ENCODE data around the gene BACH1. TPM values are rescaled to one million over a fixed set of nuclear protein-coding genes. Genes with fewer than 3 reads are reported as not detected.

The BACH1 gene
- total RNA-seq, 1 donor from 2014 or later = 126 TPM

GRCh38 chr21:29289317-29289716 lies 9.4 kb upstream of the BACH1 start:
- no peaks in the 10 kb centered on the region for H3K9me3 ChIP-seq (ENCODE audit: control insufficient read depth in 3 of 3, low read length in 3 of 3)
- H3K27ac ChIP-seq (ENCODE audit: low read depth, low read length) = no peak overlapping the region
- H3K36me3 ChIP-seq (ENCODE audit: control insufficient read depth in 3 of 3, insufficient read depth in 3 of 3, low read length in 3 of 3) = no peaks in the 10 kb centered on the region
- no peaks in the 10 kb centered on the region for H3K4me1 ChIP-seq (ENCODE audit: control insufficient read depth in 3 of 3, insufficient read depth in 3 of 3, low read length in 3 of 3)
- no peak overlapping the region for H3K4me3 ChIP-seq (ENCODE audit: low read length in 3 of 3)
- H3K27me3 ChIP-seq (ENCODE audit: control insufficient read depth in 3 of 3, insufficient read depth in 3 of 3, low read length in 3 of 3) = no peaks in the 10 kb centered on the region
- no peak overlapping the region for H3K9ac ChIP-seq (ENCODE audit: low read depth in 1 of 3, low read length in 3 of 3)

- Histone ChIP-seq H3K36me3 (ENCODE audit: control insufficient read depth in 3 of 3, insufficient read depth in 3 of 3, low read length in 3 of 3) (no peaks in the 10 kb centered on the region), H3K9me3 (ENCODE audit: control insufficient read depth in 3 of 3, low read length in 3 of 3) (no peaks in the 10 kb centered on the region), H3K4me3 (ENCODE audit: low read length in 3 of 3) (no peak overlapping the region), H3K4me1 (ENCODE audit: control insufficient read depth in 3 of 3, insufficient read depth in 3 of 3, low read length in 3 of 3) (no peaks in the 10 kb centered on the region), H3K9ac (ENCODE audit: low read depth in 1 of 3, low read length in 3 of 3) (no peak overlapping the region), H3K27me3 (ENCODE audit: control insufficient read depth in 3 of 3, insufficient read depth in 3 of 3, low read length in 3 of 3) (no peaks in the 10 kb centered on the region), H3K27ac (ENCODE audit: low read depth, low read length) (no peak overlapping the region)
Observed at GRCh38 chr21:29290240-29290639, 8.5 kb upstream of the BACH1 start.

- Histone ChIP-seq H3K9me3 (ENCODE audit: control insufficient read depth in 3 of 3, low read length in 3 of 3) (no peaks in the 10 kb centered on the region), H3K27me3 (ENCODE audit: control insufficient read depth in 3 of 3, insufficient read depth in 3 of 3, low read length in 3 of 3) (no peaks in the 10 kb centered on the region), H3K36me3 (ENCODE audit: control insufficient read depth in 3 of 3, insufficient read depth in 3 of 3, low read length in 3 of 3) (no peaks in the 10 kb centered on the region), H3K4me3 (ENCODE audit: low read length in 3 of 3) (no peak overlapping the region), H3K4me1 (ENCODE audit: control insufficient read depth in 3 of 3, insufficient read depth in 3 of 3, low read length in 3 of 3) (peaks cover 0 to 6% (median 6%) of the 10 kb centered on the region in 3 donors), H3K27ac (ENCODE audit: low read depth, low read length) (no peak overlapping the region), H3K9ac (ENCODE audit: low read depth in 1 of 3, low read length in 3 of 3) (no peak overlapping the region)
Observed at GRCh38 chr21:29293495-29293894, 5.2 kb upstream of the BACH1 start.

GRCh38 chr21:29295066-29295650 lies 3.6 kb upstream of the BACH1 start:
- no peaks in the 10 kb centered on the region for H3K27me3 ChIP-seq (ENCODE audit: control insufficient read depth in 3 of 3, insufficient read depth in 3 of 3, low read length in 3 of 3)
- no peaks in the 10 kb centered on the region for H3K36me3 ChIP-seq (ENCODE audit: control insufficient read depth in 3 of 3, insufficient read depth in 3 of 3, low read length in 3 of 3)
- H3K27ac ChIP-seq (ENCODE audit: low read depth, low read length) = no peak overlapping the region
- no peak overlapping the region for H3K4me3 ChIP-seq (ENCODE audit: low read length in 3 of 3)
- no peaks in the 10 kb centered on the region for H3K9me3 ChIP-seq (ENCODE audit: control insufficient read depth in 3 of 3, low read length in 3 of 3)
- H3K9ac ChIP-seq (ENCODE audit: low read depth in 1 of 3, low read length in 3 of 3) = no peak overlapping the region
- peaks cover 0 to 15% (median 6%) of the 10 kb centered on the region in 3 donors for H3K4me1 ChIP-seq (ENCODE audit: control insufficient read depth in 3 of 3, insufficient read depth in 3 of 3, low read length in 3 of 3)

- H3K36me3 ChIP-seq (ENCODE audit: control insufficient read depth in 3 of 3, insufficient read depth in 3 of 3, low read length in 3 of 3) = no peaks in the 10 kb centered on the region
- H3K27ac ChIP-seq (ENCODE audit: low read depth, low read length) = no peak overlapping the region
- H3K4me3 ChIP-seq (ENCODE audit: low read length in 3 of 3) = no peak overlapping the region
- no peaks in the 10 kb centered on the region for H3K9me3 ChIP-seq (ENCODE audit: control insufficient read depth in 3 of 3, low read length in 3 of 3)
- H3K4me1 ChIP-seq (ENCODE audit: control insufficient read depth in 3 of 3, insufficient read depth in 3 of 3, low read length in 3 of 3) = peaks cover 6 to 27% (median 8%) of the 10 kb centered on the region in 3 donors
- H3K9ac ChIP-seq (ENCODE audit: low read depth in 1 of 3, low read length in 3 of 3) = no peak overlapping the region
- no peaks in the 10 kb centered on the region for H3K27me3 ChIP-seq (ENCODE audit: control insufficient read depth in 3 of 3, insufficient read depth in 3 of 3, low read length in 3 of 3)
Observed at GRCh38 chr21:29296446-29296845, 2.3 kb upstream of the BACH1 start.

- no peak overlapping the region for H3K9ac ChIP-seq (ENCODE audit: low read depth in 1 of 3, low read length in 3 of 3)
- peak overlapping the region; percentile 80 for H3K27ac ChIP-seq (ENCODE audit: low read depth, low read length)
Observed at GRCh38 chr21:29297483-29298347, 1.0 kb upstream of the BACH1 start.

GRCh38 chr21:29299046-29299915 lies 559 bp downstream of the BACH1 start:
- H3K27me3 ChIP-seq (ENCODE audit: control insufficient read depth in 3 of 3, insufficient read depth in 3 of 3, low read length in 3 of 3) = no peaks in the 10 kb centered on the region

More at GRCh38 chr21:29297483-29298347, 1.0 kb upstream of the BACH1 start:
- Histone ChIP-seq H3K36me3 (ENCODE audit: control insufficient read depth in 3 of 3, insufficient read depth in 3 of 3, low read length in 3 of 3) (no peaks in the 10 kb centered on the region), H3K27me3 (ENCODE audit: control insufficient read depth in 3 of 3, insufficient read depth in 3 of 3, low read length in 3 of 3) (no peaks in the 10 kb centered on the region), H3K4me3 (ENCODE audit: low read length in 3 of 3) (peak overlapping the region; percentile 52 to 66 (median 65)), H3K4me1 (ENCODE audit: control insufficient read depth in 3 of 3, insufficient read depth in 3 of 3, low read length in 3 of 3) (peaks cover 10 to 39% (median 20%) of the 10 kb centered on the region in 3 donors), H3K9me3 (ENCODE audit: control insufficient read depth in 3 of 3, low read length in 3 of 3) (no peaks in the 10 kb centered on the region)

GRCh38 chr21:29299916-29300806 lies 1.4 kb downstream of the BACH1 start:
- Histone ChIP-seq H3K9me3 (ENCODE audit: control insufficient read depth in 3 of 3, low read length in 3 of 3) (no peaks in the 10 kb centered on the region), H3K27me3 (ENCODE audit: control insufficient read depth in 3 of 3, insufficient read depth in 3 of 3, low read length in 3 of 3) (no peaks in the 10 kb centered on the region), H3K4me3 (ENCODE audit: low read length in 3 of 3) (peak overlapping the region; percentile 76 to 88 (median 82)), H3K9ac (ENCODE audit: low read depth in 1 of 3, low read length in 3 of 3) (peak overlapping the region; percentile 69 to 93 (median 89)), H3K4me1 (ENCODE audit: control insufficient read depth in 3 of 3, insufficient read depth in 3 of 3, low read length in 3 of 3) (peaks cover 12 to 46% (median 29%) of the 10 kb centered on the region in 3 donors), H3K36me3 (ENCODE audit: control insufficient read depth in 3 of 3, insufficient read depth in 3 of 3, low read length in 3 of 3) (no peaks in the 10 kb centered on the region), H3K27ac (ENCODE audit: low read depth, low read length) (peak overlapping the region; percentile 80)

More at GRCh38 chr21:29299046-29299915, 559 bp downstream of the BACH1 start:
- Histone ChIP-seq H3K4me3 (ENCODE audit: low read length in 3 of 3) (peak overlapping the region; percentile 76 to 88 (median 82)), H3K9me3 (ENCODE audit: control insufficient read depth in 3 of 3, low read length in 3 of 3) (no peaks in the 10 kb centered on the region), H3K27ac (ENCODE audit: low read depth, low read length) (peak overlapping the region; percentile 80), H3K9ac (ENCODE audit: low read depth in 1 of 3, low read length in 3 of 3) (peak overlapping the region; percentile 69 to 93 (median 89)), H3K4me1 (ENCODE audit: control insufficient read depth in 3 of 3, insufficient read depth in 3 of 3, low read length in 3 of 3) (peaks cover 12 to 42% (median 27%) of the 10 kb centered on the region in 3 donors), H3K36me3 (ENCODE audit: control insufficient read depth in 3 of 3, insufficient read depth in 3 of 3, low read length in 3 of 3) (no peaks in the 10 kb centered on the region)

GRCh38 chr21:29300807-29301138 lies 2.1 kb downstream of the BACH1 start:
- H3K27ac ChIP-seq (ENCODE audit: low read depth, low read length) = peak overlapping the region; percentile 80
- H3K4me3 ChIP-seq (ENCODE audit: low read length in 3 of 3) = peak overlapping the region; percentile 76 to 88 (median 82)
- peaks cover 12 to 50% (median 34%) of the 10 kb centered on the region in 3 donors for H3K4me1 ChIP-seq (ENCODE audit: control insufficient read depth in 3 of 3, insufficient read depth in 3 of 3, low read length in 3 of 3)
- no peaks in the 10 kb centered on the region for H3K9me3 ChIP-seq (ENCODE audit: control insufficient read depth in 3 of 3, low read length in 3 of 3)
- no peaks in the 10 kb centered on the region for H3K27me3 ChIP-seq (ENCODE audit: control insufficient read depth in 3 of 3, insufficient read depth in 3 of 3, low read length in 3 of 3)
- H3K9ac ChIP-seq (ENCODE audit: low read depth in 1 of 3, low read length in 3 of 3) = peak overlapping the region in 1 of 3 donors; percentile 89
- no peaks in the 10 kb centered on the region for H3K36me3 ChIP-seq (ENCODE audit: control insufficient read depth in 3 of 3, insufficient read depth in 3 of 3, low read length in 3 of 3)
